Germinal center (tissue), 1 donor: Measurements from ENCODE around the gene TMC8.

ENCODE experiments used
- DNase-seq: peaks from one replicate; pipeline ENCODE4 v3.0.0; 2012; ENCODE audit warnings: mixed read lengths, low spot score

Gene TMC8

GRCh38 chr17:78124081-78124835 lies 6.3 kb upstream of the TMC8 start:
- DNase-seq = peak; percentile 81

GRCh38 chr17:78124836-78125137 lies 5.8 kb upstream of the TMC8 start:
- no peak for DNase-seq

- no peak for DNase-seq
Observed at GRCh38 chr17:78125138-78125913, 5.2 kb upstream of the TMC8 start.

GRCh38 chr17:78125976-78126894 lies 4.3 kb upstream of the TMC8 start:
- no peak for DNase-seq

- DNase-seq = no peak
Observed at GRCh38 chr17:78126895-78127238, 3.7 kb upstream of the TMC8 start.

GRCh38 chr17:78127239-78127887 lies 3.2 kb upstream of the TMC8 start:
- peak; percentile 52 for DNase-seq

- DNase-seq = peak; percentile 41
Observed at GRCh38 chr17:78127888-78128550, 2.6 kb upstream of the TMC8 start.

- DNase-seq = peak; percentile 88
Observed at GRCh38 chr17:78128551-78129350, 1.8 kb upstream of the TMC8 start, which contains the start of gene TMC6. Gene TMC6 (minus strand): TSS chr17:78128755. CDS start chr17:78126832, 1,923 bp downstream.

GRCh38 chr17:78129351-78130089 lies 1.1 kb upstream of the TMC8 start:
- peak; percentile 51 for DNase-seq

GRCh38 chr17:78130090-78130436 lies 508 bp upstream of the TMC8 start:
- DNase-seq = no peak

- peak; percentile 39 for DNase-seq
Observed at GRCh38 chr17:78131172-78132083, 857 bp downstream of the TMC8 start.

GRCh38 chr17:78132084-78132676 lies 1.6 kb downstream of the TMC8 start:
- peak; percentile 85 for DNase-seq

GRCh38 chr17:78132767-78133178 lies 2.2 kb downstream of the TMC8 start:
- DNase-seq = no peak

- DNase-seq = no peak
Observed at GRCh38 chr17:78133179-78133951, 2.8 kb downstream of the TMC8 start.

- DNase-seq = peak; percentile 46
Observed at GRCh38 chr17:78133971-78134898, 3.7 kb downstream of the TMC8 start.

GRCh38 chr17:78134899-78135385 lies 4.4 kb downstream of the TMC8 start:
- no peak for DNase-seq
